GM19468 (cell line): ENCODE measurements around the gene DOCK8.
"Not testable (repeated sequence)": the region's sequence is repeated elsewhere in the genome, so short reads cannot be mapped to it uniquely, and the experiment has no call there.

Source experiments
- ATAC-seq: cut with Tn5 transposase; IDR thresholded peaks from one replicate; pipeline ENCODE4 v1.9.1; 2021; ENCODE audit warnings: mild to moderate bottlenecking, moderate library complexity, moderate number of reproducible peaks; ENCODE audit not compliant: unreplicated experiment; ENCODE audit errors: extremely low read depth

DOCK8 gene

GRCh38 chr9:398085-398484 lies 183.4 kb downstream of the DOCK8 start:
- no peak for ATAC-seq

DNA sequence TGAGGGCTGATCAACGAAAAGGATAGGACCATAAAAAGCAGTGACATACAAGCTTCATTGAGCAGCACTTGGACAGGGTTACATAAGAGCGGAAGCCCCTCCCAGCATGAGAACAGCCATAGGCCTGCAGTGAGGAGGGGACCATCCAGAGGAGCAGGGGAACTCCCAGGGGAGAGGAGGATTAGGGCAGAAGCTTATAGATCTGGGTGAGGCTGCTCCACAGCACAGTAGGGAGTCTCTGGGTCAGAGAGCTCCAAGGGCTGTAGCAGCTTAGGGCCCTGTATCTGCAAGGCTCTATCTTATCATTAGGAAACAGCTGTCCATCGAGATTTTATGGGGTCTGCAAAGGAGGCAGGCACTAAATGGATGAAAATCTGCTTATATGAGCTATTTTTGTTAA lies 186.6 kb downstream of the DOCK8 start:
- no peak for ATAC-seq

- no peak for ATAC-seq
Measured at GRCh38 chr9:404234-404633, 189.6 kb downstream of the DOCK8 start.

DNA sequence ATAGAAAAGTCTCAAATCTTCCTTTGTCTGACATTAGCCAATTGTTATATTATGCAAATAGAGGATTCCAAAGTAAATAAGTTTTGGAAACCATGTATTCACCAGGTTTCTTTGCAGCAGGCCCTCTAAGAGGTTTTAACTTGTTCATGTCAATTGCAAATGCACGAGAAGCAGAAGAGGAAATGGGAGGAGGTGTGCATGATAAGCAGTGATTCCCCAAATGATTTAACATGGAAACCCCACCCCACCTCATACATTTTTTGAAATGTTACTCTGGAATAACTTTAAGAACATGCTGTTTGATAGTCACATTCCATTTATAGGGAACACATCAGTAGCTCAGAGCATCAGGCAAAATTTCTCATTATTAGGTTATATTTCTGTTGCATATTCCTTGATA lies 190.7 kb downstream of the DOCK8 start:
- ATAC-seq = no peak

DNA sequence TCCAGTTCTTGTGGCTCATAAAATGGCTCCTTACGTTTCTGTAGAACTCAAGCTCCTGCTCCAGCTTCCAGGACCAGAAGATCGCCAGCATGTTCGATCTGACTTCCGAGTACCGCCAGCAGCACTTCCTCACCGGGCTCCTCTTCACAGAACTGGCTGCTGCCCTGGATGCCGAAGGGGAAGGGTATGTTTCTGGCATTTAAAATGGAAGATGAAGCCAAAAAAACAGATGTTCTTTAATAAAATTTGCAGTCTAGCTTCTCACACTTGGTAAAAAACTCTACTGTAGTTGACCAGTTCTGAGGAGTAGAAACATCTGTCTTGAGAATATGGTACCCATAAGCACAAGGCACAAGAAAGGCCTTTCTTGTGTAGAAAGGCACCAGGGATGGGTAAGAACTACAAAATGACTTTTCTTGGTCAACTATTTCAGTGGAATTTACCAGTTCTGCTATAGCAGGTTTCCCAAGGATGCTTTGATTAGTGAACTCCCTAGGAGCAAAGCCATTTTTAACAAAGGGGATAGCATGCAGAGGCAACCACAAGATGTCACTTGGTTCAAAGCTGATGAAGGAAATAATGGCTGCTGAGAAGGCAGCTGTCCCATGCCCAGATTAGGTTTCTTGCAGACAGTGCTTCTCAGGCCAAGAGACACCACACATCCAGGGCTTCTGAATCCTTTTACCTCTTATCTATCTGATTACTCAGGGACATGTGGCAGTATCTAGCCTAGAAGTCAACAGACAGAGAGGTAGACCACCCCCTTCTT lies 192.4 kb downstream of the DOCK8 start:
- ATAC-seq = no peak

DNA sequence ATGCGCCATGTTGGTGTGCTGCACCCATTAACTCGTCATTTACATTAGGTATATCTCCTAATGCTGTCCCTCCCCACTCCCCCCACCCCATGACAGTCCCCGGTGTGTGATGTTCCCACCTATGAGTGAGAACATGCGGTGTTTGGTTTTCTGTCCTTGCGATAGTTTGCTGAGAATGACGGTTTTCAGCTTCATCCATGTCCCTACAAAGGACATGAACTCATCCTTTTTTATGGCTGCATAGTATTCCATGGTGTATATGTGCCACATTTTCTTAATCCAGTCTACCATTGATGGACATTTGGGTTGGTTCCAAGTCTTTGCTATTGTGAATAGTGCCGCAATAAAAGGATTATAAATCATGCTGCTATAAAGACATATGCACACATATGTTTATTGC lies 195.0 kb downstream of the DOCK8 start:
- not testable (repeated sequence) for ATAC-seq

- no peak for ATAC-seq
Measured at GRCh38 chr9:414595-414994, 199.9 kb downstream of the DOCK8 start.

DNA sequence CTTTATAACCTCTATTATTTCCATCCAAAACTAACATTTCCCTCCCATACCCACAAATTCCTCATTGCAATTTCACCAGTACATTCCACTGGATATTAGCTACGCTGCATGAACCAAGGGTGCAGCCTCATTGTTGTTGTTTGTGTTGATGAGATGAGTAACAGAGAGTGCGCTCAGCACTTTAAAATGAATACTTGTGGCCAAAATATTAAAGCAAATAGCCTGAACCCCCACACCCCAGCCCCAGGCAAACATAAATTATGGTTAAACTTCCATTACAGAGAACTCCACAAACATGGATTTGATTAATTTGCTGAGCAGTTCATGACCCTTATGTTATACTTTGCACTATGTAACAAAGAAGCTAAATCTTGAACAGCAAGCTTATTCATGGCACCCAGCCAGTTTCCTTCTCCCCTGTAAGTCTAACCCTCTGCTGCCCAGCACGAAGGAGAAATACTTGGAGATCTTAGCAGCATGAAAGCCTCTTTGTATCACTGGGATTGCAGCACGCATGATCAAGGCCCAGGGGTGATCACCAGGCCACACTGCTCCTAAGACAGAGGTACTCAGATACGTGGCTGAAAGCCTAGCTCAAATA lies 205.0 kb downstream of the DOCK8 start:
- no peak for ATAC-seq

DNA sequence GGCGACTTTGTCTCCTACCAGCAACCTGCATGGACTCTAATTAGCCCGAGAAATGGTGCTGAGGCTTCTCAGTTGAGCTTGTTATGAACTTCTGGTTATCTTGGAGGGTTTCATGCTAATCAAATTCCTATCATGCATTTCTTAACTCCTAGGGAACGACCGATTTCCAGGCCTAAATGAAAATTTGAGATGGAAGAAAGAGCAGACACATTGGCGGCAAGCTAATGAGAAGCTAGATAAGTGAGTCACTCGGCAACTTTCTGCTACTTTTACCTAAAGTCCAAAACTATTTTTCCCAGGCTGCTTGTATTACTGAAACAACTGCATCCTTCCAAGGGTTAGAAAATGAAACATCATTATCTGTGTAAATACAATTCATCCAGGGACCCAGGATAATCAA lies 207.2 kb downstream of the DOCK8 start:
- ATAC-seq = no peak

DNA sequence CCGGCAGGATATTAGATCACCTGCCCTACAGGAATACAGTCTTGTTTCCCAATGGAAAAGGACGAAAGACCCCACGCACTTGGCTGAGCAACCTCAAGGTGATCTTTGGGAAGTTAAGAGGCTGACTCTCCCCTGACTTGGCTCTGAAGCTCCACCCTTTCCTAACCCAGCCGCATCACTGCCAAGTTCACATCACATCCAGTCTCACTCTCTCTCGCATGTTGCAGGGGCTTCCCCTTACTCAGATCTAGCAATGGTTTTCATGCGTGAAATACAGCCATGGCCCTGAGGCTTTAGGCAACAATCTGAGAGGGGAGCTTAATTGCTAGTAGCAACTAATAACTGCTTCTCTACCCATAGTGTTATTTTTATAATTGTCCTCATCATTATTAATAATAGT lies 211.6 kb downstream of the DOCK8 start:
- no peak for ATAC-seq

- no peak for ATAC-seq
Measured at GRCh38 chr9:426976-427375, 212.3 kb downstream of the DOCK8 start.

DNA sequence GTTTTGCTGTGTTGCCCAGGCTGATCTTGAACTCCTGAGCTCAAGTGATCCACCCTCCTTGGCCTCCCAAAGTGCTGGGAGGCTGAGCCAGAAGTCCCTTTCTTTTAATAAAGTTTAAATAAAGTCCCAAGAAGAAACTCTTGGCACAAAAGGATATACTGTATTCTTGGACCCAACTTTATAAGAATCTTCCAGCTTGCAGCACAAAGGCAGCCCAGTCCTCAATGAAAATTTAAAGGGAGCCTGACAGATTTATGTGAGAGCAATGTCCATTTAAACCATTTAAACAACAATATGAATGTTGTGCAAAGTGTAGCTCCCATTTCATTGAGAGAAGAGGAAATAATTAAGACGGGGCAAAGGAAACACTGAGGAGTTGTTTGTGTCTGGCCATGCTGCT lies 217.0 kb downstream of the DOCK8 start:
- no peak for ATAC-seq

DNA sequence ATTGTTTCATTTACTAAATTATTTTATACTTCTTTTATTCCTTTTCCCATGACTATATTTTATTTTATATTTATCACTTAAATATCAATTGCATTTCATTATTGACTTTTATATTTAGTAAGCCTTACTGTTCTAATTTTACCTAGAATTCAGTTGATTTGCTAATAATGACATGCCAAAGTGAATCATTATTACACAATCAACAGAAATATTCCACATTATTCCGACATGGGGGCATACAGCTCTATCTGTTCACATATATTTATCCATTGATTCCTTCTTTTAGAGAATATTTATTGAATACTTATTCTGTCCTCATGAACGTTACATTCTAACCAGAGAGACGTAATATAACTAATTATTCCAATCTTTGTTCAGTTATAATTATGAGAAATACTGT lies 221.8 kb downstream of the DOCK8 start:
- ATAC-seq = no peak

- no peak for ATAC-seq
Measured at GRCh38 chr9:437066-437465, 222.4 kb downstream of the DOCK8 start.

DNA sequence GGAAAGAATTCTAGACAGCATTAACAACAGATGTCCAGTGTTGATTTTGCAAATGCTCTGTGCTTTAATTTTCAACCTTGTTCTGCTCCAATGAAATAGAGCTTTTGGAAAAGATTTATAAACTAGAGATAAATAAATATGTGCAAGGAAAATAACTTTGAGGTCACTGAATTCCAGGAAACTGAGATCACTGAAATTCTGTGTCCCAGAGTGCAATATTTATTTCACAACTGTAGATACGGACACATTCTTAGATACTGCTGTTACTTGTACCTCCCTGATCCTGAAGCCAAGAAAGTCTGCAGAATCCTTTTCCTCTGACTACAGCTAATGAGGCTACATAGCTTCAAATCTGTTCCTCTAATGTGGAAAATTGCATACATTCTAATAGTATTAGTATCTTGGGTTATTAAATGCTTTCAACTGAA lies 222.9 kb downstream of the DOCK8 start:
- ATAC-seq = no peak

DNA sequence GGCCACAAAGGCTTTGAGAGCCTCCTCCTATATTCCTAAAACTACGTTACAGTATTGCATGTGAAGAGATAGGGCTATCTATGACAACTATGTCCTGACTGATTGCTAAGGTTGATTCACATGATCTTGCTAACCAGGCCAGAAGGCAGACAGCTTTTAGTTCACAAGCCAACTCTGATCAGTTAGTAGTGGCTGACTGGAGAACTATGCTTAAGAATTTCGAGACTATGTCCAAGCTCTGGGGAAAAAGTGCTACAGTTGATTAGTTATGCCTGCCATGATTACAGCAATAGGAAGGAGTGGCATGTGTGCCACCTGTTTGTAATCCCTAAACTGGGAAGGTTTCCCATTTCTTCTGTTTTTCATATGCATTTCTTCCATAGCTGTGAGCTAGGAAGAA lies 223.4 kb downstream of the DOCK8 start:
- ATAC-seq = no peak

DNA sequence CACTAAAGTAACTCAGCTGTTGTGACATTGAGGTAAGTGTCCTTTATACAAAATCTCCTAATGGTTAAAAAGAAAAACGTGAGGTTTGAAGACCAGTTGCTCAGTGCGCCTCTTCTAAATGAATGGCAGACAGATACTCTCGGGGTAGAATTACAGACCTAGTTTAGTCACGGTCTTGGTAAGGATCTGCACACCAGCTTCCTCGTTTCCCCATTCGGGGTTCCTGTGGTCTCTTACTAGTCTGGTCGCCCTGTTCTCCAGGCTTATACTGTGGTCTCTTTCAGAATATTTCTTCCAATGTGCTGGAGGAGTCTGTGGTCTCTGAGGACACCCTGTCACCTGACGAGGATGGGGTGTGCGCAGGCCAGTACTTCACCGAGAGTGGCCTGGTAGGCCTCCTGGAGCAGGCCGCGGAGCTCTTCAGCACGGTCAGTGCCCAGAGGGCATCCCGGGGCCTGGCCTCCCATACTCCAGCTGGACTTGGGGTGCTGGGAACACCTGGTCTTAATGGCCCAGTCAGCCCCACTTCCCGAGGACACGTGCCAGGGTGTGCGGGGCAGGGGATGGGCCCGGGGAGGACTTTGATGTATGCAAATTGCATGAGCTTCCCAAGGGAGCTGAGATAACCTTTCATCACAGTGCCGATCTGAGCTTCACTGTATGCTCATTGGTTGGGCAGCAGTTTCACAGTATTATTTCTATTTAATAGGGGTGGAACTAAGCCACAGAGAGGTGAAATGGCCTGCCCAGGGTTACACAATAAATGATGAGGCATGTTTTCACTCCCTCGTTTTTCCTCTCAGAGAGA lies 224.5 kb downstream of the DOCK8 start:
- ATAC-seq = no peak

DNA sequence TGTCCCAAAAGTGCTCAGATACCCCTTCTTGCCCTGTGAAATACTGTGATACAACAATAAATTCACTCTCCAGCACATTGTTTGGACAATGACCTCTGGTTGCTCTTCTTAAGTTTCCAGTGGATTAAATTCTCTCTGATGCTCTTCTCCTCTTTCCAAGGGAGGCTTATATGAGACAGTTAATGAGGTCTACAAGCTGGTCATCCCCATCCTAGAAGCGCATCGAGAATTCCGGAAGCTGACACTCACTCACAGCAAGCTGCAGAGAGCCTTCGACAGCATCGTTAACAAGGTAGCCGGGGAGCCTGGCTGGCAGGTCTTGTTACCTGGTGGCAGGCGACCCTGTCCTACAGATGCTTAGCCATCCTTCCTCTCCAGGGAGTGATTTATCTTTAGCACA lies 226.5 kb downstream of the DOCK8 start:
- ATAC-seq = no peak

DNA sequence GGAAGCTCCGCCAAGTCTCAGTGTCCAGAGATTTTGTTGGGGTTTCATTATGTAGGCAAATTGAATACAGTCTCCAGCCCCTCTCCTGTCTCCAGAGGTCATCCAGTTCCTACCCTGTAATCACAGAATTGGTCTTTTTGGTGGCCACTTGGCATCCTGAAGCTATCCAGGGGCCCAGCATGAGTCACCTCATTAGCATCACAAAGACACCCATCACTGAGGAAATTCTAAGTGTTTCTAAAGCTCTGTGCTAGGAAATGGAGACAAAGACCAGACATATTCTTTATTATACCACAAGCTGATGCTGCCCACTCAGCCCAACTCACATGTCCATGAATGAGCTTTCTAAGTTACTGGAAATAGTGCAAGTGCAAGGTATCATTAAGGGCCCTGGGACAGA lies 229.9 kb downstream of the DOCK8 start:
- no peak for ATAC-seq

DNA sequence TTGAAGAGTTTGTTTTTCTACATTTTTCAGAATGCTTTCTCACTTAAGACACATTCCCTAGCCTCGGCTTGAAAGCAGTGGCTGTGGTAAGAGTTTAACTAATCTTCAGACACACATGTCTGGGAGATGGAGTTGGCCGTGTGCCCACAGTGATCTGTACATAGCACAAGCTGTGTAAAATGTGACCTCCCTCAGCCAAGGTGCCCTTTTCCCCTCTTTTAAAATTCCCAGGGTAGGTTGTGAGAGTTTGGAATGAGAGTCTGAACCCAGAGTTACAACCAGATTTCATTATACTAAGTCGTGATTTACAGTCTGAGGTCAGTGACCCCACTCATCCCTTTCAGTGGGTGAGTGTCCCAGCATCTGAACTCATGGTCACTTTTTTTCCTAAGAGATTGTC lies 230.4 kb downstream of the DOCK8 start:
- no peak for ATAC-seq

DNA sequence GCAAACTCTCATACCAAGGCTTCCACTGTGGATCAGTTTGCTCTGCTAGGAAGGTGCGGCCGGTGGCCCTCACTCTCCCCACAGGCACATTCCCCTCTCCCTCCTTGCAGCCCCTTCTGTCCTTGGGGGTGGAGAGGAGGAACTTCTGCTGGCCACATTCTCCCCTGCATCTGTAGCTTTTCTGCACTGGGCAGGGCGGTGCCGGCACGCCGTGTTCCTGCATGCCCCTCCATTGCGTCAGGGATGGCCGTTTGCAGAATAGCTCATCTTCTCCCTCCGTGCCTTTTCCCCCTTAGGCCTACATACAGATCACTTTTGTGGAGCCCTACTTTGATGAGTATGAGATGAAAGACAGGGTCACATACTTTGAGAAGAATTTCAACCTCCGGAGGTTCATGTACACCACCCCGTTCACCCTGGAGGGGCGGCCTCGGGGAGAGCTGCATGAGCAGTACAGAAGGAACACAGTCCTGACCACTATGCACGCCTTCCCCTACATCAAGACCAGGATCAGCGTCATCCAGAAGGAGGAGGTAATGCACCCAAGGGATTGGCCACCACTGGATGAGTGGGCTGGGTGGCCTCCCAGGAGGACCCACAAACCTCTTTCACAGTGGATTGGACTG lies 231.5 kb downstream of the DOCK8 start:
- ATAC-seq = no peak
